Prostate gland (tissue), 2 donors: ENCODE measurements around the gene PHYHIPL. TPM values are rescaled to one million over a fixed set of nuclear protein-coding genes. Genes with fewer than 3 reads are reported as not detected.

ENCODE experiments used
- DNase-seq: peaks from one replicate; pipeline ENCODE4 v3.0.0-alpha.2; 2019; ENCODE audit warnings: low spot score
- H3K27ac ChIP-seq, 2 donors: fragments of 200-600 bp; sonication (generic); 2 replicates each; pipeline ENCODE4 v1.5.1; 2017 to 2019
- H3K27me3 ChIP-seq: fragments of 200-600 bp; sonication (generic); replicated peaks from 2 replicates; pipeline ENCODE4 v1.5.1; 2019; ENCODE audit not compliant: insufficient read depth
- H3K36me3 ChIP-seq, 2 donors: fragments of 200-600 bp; sonication (generic); 1 replicate in 1 of 2; 2 replicates in 1 of 2; pipeline versions ENCODE4 v1.5.1 to v1.8.1; 2017 to 2019
- H3K4me1 ChIP-seq: fragments of 200-600 bp; sonication (generic); replicated peaks from 2 replicates; pipeline ENCODE4 v1.5.1; 2019
- H3K4me3 ChIP-seq, 2 donors: fragments of 200-600 bp; sonication (generic); 2 replicates each; pipeline ENCODE4 v1.5.1; 2017 to 2019
- H3K9me3 ChIP-seq: fragments of 200-600 bp; sonication (generic); 2 replicates; pipeline ENCODE4 v1.5.1; 2017
- POLR2A ChIP-seq: fragments of 450-650 bp; IDR thresholded peaks from one replicate; pipeline ENCODE4 v1.6.1; 2016; ENCODE audit warnings: antibody characterized with exemption, mild to moderate bottlenecking
- POLR2AphosphoS5 ChIP-seq: sonication (generic); formaldehyde crosslinking; IDR thresholded peaks from one replicate; pipeline ENCODE4 v1.6.1; 2017; ENCODE audit warnings: antibody characterized with exemption
- WGBS: methylation state at CpG from one replicate; pipeline ENCODE4 v1.1.5; 2018; 5-methylcytosine and 5-hydroxymethylcytosine counted together
- intact Hi-C: fragments of 100-400 bp; cut with DNase I; formaldehyde crosslinking; loops from one replicate; pipeline ENCODE4 v1.14.2; 2022
- total RNA-seq, 2 donors: library from RNA; depleted of rRNA; stranded (reverse); fragments of >200 nt; gene quantifications; one replicate each; pipeline ENCODE4 v1.1.0, GENCODE V29; 2016
- TF ChIP-seq, protein P1 (sequence below), 4 experiments: fragments of 200-600 bp in 2 of 4; fragments of 450-650 bp in 2 of 4; sonication (generic) in 2 of 4; IDR thresholded peaks; 1 replicate in 3 of 4; 2 replicates in 1 of 4; pipeline ENCODE4 v1.5.1; 2016 to 2019; ENCODE audit warnings: antibody characterized with exemption in 4 of 4, mild to moderate bottlenecking in 2 of 4, moderate library complexity in 2 of 4

PHYHIPL gene
- total RNA-seq, 2 donors from 2014 or later = 7.0 to 32.1 TPM

DNA sequence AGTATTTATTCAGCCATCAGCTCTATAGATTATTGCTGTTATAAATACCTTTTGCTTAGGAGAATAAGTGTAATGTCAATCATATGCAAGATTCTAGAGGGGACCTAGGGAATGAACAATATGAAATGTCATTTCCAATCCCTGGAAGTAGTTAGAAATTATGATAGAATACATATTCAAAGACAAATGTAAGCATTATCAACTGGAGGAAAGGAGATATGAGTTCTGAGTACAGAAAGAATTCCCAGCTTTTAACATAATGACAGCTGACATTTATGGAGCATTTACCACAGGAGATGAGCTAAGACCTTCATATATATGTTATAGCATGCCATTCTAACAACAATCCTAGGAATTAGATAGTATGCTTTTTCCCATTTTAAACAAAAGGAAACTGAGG lies 99.7 kb downstream of the PHYHIPL start:
- Histone ChIP-seq H3K27ac (no peak overlapping the region), H3K9me3 (no peaks in the 10 kb centered on the region), H3K36me3 (no peaks in the 10 kb centered on the region), H3K4me3 (no peak overlapping the region), H3K4me1 (peaks cover 6% of the 10 kb centered on the region), H3K27me3 (no peaks in the 10 kb centered on the region)
- intact Hi-C loops = no loop called here
- TF ChIP-seq POLR2AphosphoS5 (no peak), POLR2A (no peak)
- TF ChIP-seq, protein P1, sequence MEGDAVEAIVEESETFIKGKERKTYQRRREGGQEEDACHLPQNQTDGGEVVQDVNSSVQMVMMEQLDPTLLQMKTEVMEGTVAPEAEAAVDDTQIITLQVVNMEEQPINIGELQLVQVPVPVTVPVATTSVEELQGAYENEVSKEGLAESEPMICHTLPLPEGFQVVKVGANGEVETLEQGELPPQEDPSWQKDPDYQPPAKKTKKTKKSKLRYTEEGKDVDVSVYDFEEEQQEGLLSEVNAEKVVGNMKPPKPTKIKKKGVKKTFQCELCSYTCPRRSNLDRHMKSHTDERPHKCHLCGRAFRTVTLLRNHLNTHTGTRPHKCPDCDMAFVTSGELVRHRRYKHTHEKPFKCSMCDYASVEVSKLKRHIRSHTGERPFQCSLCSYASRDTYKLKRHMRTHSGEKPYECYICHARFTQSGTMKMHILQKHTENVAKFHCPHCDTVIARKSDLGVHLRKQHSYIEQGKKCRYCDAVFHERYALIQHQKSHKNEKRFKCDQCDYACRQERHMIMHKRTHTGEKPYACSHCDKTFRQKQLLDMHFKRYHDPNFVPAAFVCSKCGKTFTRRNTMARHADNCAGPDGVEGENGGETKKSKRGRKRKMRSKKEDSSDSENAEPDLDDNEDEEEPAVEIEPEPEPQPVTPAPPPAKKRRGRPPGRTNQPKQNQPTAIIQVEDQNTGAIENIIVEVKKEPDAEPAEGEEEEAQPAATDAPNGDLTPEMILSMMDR (IDR thresholded peaks at IDR 0.05) = no peak
- DNase-seq = no peak

DNA sequence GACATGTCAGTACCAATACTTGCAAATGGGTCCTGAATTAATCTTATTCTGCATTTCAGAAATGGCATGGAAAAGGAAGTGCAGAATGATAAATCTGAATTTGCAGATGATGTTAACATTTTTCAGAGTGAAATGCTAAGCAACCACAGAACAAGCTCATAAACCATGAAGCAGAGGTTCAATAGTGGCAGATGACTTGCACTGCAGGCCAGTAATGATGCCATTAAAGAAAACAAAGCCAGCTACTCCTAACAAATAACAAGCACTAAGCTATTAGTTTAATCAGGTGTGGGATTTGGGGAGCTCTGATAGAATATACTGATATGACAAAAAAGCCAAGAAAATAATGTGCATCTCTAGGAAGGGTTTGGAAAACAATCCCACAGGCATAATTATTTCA lies 100.5 kb downstream of the PHYHIPL start:
- Histone ChIP-seq H3K9me3 (no peaks in the 10 kb centered on the region), H3K27me3 (no peaks in the 10 kb centered on the region), H3K4me3 (no peak overlapping the region), H3K36me3 (no peaks in the 10 kb centered on the region), H3K27ac (peak overlapping the region in 1 of 2 donors; percentile 3), H3K4me1 (peaks cover 6% of the 10 kb centered on the region)
- intact Hi-C loops = no loop called here
- no peak for DNase-seq
- no peak for TF ChIP-seq POLR2A
- TF ChIP-seq, protein P1 (IDR thresholded peaks at IDR 0.05) = no peak
- TF ChIP-seq POLR2AphosphoS5 = no peak

DNA sequence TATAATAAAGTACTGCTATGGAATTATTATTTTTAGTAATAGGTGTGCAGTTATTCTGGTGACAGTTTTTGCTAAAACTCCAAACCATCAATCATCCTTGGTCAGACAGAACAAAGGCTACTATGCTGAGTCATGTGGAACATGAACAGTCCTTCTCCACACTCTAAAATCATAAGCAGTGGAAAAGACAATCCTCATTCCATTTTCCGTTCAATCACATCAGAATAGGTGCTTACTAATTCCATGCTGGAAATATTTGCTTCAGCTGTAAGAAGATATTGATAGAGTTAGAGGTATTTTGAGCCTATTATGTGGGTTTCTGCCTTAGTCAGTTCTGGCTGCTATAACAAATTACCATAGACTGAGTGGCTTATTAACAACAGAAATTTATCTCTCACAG lies 103.0 kb downstream of the PHYHIPL start:
- TF ChIP-seq POLR2AphosphoS5 = no peak
- TF ChIP-seq, protein P1 (IDR thresholded peaks at IDR 0.05) = no peak
- TF ChIP-seq POLR2A = no peak
- H3K27ac ChIP-seq = peak overlapping the region in 1 of 2 donors; percentile 26
- no peaks in the 10 kb centered on the region for H3K9me3 ChIP-seq
- WGBS = 82% methylated on average over 1 of the region's 1 CpG
- intact Hi-C loops = no loop called here
- H3K27me3 ChIP-seq = no peaks in the 10 kb centered on the region
- no peak overlapping the region for H3K4me3 ChIP-seq
- no peak for DNase-seq
- peaks cover 11% of the 10 kb centered on the region for H3K4me1 ChIP-seq
- no peaks in the 10 kb centered on the region for H3K36me3 ChIP-seq

DNA sequence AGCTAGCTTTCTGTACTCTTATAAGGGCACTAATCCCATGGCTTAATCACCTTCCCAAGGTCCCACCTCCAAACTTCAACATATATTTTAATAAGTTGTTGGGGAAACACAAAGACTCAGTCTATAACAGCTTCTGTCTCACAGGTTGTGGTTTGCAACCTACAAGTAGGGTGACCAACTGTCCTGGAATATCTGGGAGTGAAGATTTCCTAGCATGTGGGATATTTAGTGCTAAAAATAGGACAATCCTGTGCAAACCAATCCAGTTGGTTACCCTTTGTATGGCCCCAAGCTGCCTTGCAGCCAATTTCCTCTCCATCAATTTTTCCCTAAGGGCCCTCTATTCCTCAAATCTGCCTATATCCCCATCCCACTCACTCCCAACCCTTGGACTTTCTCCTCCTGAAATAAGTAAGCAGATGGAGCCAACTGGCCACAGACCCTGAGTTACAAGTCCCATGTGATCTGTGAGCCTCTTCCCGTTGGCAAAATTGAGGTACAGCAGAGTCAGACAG lies 103.6 kb downstream of the PHYHIPL start:
- no peak overlapping the region for H3K4me3 ChIP-seq
- H3K36me3 ChIP-seq = no peaks in the 10 kb centered on the region
- TF ChIP-seq POLR2AphosphoS5 (no peak), POLR2A (no peak)
- TF ChIP-seq, protein P1 (IDR thresholded peaks at IDR 0.05) = no peak
- peak overlapping the region in 1 of 2 donors; percentile 26 for H3K27ac ChIP-seq
- H3K4me1 ChIP-seq = peaks cover 15% of the 10 kb centered on the region
- H3K9me3 ChIP-seq = no peaks in the 10 kb centered on the region
- no peaks in the 10 kb centered on the region for H3K27me3 ChIP-seq
- intact Hi-C loops = no loop called here
- WGBS = 88% methylated on average over 1 of the region's 1 CpG
- no peak for DNase-seq

DNA sequence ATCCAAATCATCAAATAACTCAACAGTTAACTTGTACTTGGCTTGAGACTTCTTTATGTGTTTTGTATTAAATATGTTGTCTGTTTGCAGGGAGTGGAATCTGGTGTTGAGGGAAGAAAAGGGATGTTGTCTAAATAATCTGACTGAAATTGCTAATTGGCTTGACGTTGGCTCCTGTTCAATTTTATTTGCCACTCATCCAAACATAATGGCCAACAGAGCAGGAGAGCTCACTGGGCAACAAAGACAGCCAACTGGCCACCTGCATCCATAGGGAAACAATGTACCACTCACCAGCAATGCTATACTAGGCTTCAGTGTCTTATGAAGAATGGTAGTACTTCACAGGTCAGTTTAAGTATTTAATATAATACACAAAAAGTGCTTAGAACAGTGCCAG lies 105.4 kb downstream of the PHYHIPL start:
- H3K9me3 ChIP-seq = no peaks in the 10 kb centered on the region
- peak overlapping the region in 1 of 2 donors; percentile 74 for H3K27ac ChIP-seq
- intact Hi-C loops = no loop called here
- no peak for DNase-seq
- no peaks in the 10 kb centered on the region for H3K36me3 ChIP-seq
- peaks cover 18% of the 10 kb centered on the region for H3K4me1 ChIP-seq
- H3K4me3 ChIP-seq = no peak overlapping the region
- H3K27me3 ChIP-seq = no peaks in the 10 kb centered on the region
- TF ChIP-seq, protein P1 (IDR thresholded peaks at IDR 0.05) = no peak
- 69% methylated on average over 1 of the region's 1 CpG for WGBS
